Neural progenitor cell (in vitro differentiated cells): ENCODE data around the gene JPH2.

Experiments
- EZH2 ChIP-seq: fragments of 200-600 bp; sonication (generic); IDR thresholded peaks from 2 replicates; pipeline ENCODE4 v1.6.1; 2017; ENCODE audit warnings: antibody characterized with exemption, mild to moderate bottlenecking, moderate library complexity
- TF ChIP-seq, protein P1 (sequence below): fragments of 200-600 bp; sonication (generic); IDR thresholded peaks from 2 replicates; pipeline ENCODE4 v1.5.1; 2017; ENCODE audit warnings: antibody characterized with exemption, mild to moderate bottlenecking

DNA sequence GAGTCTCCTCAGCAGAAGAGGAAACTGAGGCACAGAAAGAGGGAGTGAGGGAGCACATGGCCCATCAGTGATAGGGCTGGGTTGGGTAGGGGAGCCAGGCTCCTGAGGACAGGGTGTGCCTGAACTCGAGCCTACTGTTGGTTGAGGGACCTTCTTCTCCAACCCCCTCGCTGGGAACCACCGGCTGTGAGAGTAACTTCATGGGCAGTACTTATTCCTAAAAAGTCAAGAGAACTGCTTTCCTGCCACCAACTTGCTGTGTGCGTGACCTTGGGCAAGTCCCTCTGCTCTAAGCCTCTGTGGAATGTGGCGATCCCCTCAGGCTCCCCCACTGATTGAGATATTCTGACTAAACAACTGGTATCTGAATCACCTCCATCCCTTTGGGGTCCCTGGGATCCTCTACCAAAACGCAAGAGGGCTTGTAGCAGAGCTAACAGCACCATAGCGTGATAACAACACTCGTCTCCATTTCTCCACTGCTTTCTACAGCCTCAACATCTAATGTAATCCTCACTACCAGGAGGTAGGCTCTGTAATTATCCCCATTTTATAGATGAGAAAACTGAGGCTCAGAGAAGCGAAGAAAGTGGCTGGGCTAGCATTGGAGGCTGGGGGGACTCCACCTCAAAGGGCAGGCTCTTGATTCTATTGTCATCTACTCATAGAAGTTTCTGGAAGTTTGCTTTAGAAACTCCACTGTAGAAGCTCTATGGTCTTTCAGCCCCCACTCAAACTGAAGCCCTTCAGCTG, 76.0 kb downstream of the JPH2 start:
- TF ChIP-seq, protein P1, sequence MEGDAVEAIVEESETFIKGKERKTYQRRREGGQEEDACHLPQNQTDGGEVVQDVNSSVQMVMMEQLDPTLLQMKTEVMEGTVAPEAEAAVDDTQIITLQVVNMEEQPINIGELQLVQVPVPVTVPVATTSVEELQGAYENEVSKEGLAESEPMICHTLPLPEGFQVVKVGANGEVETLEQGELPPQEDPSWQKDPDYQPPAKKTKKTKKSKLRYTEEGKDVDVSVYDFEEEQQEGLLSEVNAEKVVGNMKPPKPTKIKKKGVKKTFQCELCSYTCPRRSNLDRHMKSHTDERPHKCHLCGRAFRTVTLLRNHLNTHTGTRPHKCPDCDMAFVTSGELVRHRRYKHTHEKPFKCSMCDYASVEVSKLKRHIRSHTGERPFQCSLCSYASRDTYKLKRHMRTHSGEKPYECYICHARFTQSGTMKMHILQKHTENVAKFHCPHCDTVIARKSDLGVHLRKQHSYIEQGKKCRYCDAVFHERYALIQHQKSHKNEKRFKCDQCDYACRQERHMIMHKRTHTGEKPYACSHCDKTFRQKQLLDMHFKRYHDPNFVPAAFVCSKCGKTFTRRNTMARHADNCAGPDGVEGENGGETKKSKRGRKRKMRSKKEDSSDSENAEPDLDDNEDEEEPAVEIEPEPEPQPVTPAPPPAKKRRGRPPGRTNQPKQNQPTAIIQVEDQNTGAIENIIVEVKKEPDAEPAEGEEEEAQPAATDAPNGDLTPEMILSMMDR: no peak
- no peak for TF ChIP-seq EZH2
